GM13977 (cell line): ENCODE data around the gene RAPGEF3.

Source experiments
- DNase-seq: peaks from one replicate; pipeline ENCODE4 v3.0.0; 2012; ENCODE audit warnings: low spot score
- in situ Hi-C: fragments of 300-500 bp; cut with MboI; formaldehyde crosslinking; loops from one replicate; pipeline ENCODE4 v1.12.0; 2022; ENCODE audit warnings: low sequenced_read_pairs, low pct_unique_long_range_greater_than_20kb, mixed read lengths, inconsistent platforms; ENCODE audit not compliant: unreplicated experiment
- TF ChIP-seq, protein P1 (sequence below): IDR thresholded peaks from 2 replicates; pipeline ENCODE4 v1.5.1; 2012; ENCODE audit warnings: mild to moderate bottlenecking, control low read depth; ENCODE audit not compliant: insufficient read depth; ENCODE audit errors: extremely low read depth, missing control alignments

The RAPGEF3 gene

DNA sequence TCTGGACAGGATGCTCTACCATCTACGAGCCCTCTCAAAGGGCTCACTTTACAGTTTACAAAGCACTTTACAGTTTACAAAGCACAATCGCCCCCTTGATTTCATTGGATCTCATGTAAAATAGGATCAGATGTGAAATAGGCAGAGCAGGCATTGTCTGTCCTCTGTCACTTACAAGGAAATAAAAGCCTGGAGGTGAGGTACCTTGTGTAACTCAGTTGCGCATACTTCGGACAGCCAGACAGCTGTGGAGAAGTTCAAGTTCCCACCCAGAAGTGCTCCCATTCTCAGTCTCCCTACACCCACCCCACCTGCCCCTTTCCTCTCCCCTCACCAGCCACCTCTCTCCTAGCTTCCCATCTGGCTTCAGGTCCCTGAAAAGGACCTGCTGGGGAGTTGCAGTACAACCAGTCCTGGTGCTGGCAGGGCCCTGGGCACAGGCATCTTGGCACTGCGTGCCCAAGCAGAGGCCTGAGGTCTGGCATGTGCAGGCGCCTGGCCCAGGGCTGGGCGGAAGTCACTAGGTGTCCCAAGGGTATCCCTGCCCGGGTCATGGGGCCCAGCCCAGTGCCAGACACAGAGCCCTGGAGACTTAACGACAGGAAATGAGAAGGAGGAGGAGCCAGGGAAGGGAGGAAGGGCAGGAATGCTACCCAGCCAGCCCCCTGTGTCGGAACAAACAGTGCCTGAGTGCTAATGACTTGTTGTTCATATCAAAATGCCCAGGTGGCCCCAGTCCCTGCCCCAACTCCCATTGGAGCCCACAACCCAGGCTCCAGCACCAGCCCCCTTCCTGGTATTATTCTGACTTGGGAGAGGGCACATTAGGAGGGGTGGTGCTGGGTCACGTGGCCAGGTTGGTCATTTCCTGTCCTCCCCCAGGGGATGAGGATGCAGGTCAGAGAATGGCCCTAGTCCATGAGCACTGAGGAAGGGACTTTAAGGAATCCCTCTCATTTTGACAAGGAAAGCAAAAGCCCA, 5.4 kb downstream of the RAPGEF3 start:
- no peak for DNase-seq
- TF ChIP-seq, protein P1, sequence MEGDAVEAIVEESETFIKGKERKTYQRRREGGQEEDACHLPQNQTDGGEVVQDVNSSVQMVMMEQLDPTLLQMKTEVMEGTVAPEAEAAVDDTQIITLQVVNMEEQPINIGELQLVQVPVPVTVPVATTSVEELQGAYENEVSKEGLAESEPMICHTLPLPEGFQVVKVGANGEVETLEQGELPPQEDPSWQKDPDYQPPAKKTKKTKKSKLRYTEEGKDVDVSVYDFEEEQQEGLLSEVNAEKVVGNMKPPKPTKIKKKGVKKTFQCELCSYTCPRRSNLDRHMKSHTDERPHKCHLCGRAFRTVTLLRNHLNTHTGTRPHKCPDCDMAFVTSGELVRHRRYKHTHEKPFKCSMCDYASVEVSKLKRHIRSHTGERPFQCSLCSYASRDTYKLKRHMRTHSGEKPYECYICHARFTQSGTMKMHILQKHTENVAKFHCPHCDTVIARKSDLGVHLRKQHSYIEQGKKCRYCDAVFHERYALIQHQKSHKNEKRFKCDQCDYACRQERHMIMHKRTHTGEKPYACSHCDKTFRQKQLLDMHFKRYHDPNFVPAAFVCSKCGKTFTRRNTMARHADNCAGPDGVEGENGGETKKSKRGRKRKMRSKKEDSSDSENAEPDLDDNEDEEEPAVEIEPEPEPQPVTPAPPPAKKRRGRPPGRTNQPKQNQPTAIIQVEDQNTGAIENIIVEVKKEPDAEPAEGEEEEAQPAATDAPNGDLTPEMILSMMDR: no peak
- in situ Hi-C loops: no loop called here

DNA sequence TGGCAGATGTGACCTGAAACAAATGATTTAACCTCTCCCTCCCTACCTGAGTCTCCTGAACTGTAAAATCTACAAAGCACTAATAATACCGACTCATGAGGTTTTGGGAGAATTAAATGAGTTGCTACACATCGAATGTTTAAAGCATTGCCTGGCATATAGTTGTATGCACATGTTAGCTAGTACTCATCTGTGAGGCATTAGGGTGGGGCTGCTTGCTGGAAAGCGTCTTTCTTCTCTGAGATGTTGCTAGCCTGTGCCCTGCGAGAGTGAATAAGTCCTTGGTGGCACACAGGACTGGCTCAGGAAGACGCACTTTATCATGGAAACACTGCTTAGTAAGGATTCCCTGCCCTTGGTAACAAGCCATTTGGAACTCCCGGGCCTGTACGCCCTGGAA, 6.1 kb downstream of the RAPGEF3 start:
- in situ Hi-C loops: no loop called here
- TF ChIP-seq, protein P1: no peak
- DNase-seq: no peak

DNA sequence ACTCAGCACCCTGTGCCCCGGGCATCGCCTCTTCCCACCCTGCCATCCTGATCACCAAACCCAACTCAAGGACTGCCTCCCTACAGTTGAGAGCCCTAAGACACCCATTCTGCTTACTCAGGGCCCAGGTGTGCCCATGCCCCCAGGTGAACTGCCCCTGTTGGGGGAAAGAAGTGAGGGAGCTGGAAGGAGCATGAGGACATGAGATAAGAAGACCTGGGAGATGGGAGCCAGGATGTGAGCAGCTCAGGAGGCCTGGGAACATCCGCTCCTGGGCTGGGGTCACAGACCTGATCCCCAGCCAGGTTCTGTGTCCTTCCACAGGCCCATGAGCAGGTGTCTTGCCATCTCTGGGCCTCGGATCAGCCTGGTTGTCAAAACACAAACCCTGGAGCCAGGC, 6.6 kb downstream of the RAPGEF3 start:
- no peak for DNase-seq
- in situ Hi-C loops: no loop called here
- TF ChIP-seq, protein P1: no peak

DNA sequence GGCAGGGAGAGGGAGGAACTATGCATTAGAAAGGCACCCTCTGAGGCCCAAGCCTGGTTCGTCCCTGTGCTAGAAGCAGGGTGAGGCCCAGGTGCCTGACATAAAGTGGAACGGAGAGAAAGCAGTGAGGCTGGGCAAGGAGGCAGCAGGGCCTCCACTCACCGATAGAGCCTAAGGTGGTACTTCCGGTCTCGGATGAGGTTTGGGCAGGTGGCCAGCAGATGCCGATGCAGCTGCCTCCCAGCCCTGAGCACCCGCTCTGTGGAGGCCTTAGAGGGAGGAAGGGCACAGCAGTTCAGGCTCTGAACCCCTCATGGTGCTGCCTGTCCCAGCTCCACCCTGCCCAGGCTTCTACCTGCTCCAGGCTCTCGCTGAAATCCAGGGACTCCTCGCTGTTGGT, 7.1 kb downstream of the RAPGEF3 start:
- TF ChIP-seq, protein P1: no peak
- no peak for DNase-seq
- in situ Hi-C loops: no loop called here

DNA sequence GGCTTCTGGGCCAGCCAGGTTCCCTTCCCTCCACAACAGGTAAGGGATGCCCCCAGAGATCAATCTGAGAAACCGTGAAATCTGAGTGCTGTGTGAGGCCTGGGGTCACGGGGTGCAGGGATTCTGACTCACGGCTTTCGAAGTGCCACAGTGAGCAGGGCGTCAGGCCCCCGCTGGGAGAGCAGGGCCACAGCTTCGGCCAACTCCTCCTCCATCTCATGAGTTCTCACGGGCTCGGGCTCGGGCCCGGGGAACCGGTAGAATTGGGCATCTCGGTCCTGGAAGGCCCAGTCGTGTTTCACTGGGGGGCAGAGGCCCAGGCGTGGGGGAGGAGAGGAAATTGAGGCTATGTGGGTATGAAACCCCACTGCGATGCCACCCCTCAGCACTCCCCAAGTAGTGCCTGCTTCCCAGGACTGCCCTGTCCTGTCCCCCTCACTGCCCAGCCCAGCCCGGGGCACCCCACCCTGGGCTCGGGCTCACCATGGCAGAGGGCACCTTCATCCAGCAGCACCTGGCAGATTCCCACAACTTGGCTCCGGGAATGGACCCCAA, 7.7 kb downstream of the RAPGEF3 start:
- in situ Hi-C loops: no loop called here
- TF ChIP-seq, protein P1: no peak
- DNase-seq: no peak

DNA sequence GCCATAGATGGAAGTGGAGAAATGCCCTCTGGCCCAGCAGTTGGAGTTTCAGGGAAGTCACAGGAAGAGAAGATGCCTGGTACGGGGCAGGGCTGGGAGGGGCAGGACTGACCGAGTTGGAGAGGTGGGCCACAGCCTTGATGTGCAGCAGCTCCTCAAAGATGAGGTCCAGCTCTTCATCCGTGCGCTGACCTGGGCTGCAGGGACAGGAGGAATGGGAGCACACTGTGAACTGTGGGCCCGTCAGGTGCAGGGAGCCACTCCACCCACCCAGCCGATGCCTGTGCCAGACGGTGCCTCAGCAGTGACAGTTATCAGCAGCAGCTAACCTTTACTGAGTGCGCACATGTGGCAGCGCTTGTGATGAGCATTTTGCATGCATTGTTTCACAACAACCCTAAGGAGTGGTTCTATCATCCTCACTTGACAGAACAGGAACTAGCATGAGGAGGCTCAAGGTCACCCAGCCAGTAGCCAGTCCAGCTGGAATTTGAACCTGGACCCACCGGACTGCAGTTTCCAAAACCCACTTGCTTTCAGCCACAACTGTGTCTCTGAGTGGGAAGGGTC, 8.4 kb downstream of the RAPGEF3 start:
- in situ Hi-C loops: no loop called here
- TF ChIP-seq, protein P1: no peak
- DNase-seq: no peak
